GM21737 (cell line): ENCODE data around the gene UPK1A.
A peak's percentile ranks its signal among the peaks of the same experiment; 100 is the strongest.

Experiments used
- ATAC-seq: cut with Tn5 transposase; IDR thresholded peaks from one replicate; pipeline ENCODE4 v1.9.1; 2021; ENCODE audit warnings: mild to moderate bottlenecking, moderate library complexity; ENCODE audit not compliant: unreplicated experiment

Gene UPK1A

GRCh38 chr19:35666251-35666913 is at the start of gene UPK1A:
Gene UPK1A, plus strand, starts transcription at chr19:35666517. Its CDS starts 296 bp downstream, at chr19:35666813.
- no peak for ATAC-seq

- no peak for ATAC-seq
These were observed 47.5 kb upstream of the UPK1A start for GRCh38 chr19:35618857-35619256.

- ATAC-seq, result no peak
These were observed 46.9 kb upstream of the UPK1A start for GRCh38 chr19:35619290-35619923.

GRCh38 chr19:35620001-35620400 is 46.3 kb upstream of the UPK1A start:
- no peak for ATAC-seq

- no peak for ATAC-seq
These were observed 44.6 kb upstream of the UPK1A start for GRCh38 chr19:35621708-35622107.

GRCh38 chr19:35622750-35623149 is 43.6 kb upstream of the UPK1A start:
- no peak for ATAC-seq

GRCh38 chr19:35623327-35624010 is 42.8 kb upstream of the UPK1A start:
- no peak for ATAC-seq

- ATAC-seq, result no peak
These were observed 38.1 kb upstream of the UPK1A start for GRCh38 chr19:35628264-35628564.

- ATAC-seq, result peak; percentile 95
These were observed 37.6 kb upstream of the UPK1A start, which contains the start of gene RBM42 for GRCh38 chr19:35628565-35629331. Gene RBM42, plus strand, starts transcription at chr19:35629036. Its CDS starts 118 bp downstream, at chr19:35629154.

GRCh38 chr19:35629332-35629633 is 37.0 kb upstream of the UPK1A start:
- ATAC-seq, result no peak

- ATAC-seq, result no peak
These were observed 32.4 kb upstream of the UPK1A start for GRCh38 chr19:35633727-35634440.

GRCh38 chr19:35636651-35637050 is 29.7 kb upstream of the UPK1A start:
- ATAC-seq, result no peak

- ATAC-seq, result no peak
These were observed 29.2 kb upstream of the UPK1A start for GRCh38 chr19:35637165-35637564.

- ATAC-seq, result no peak
These were observed 27.0 kb upstream of the UPK1A start for GRCh38 chr19:35639321-35639639.

- ATAC-seq, result no peak
These were observed 26.5 kb upstream of the UPK1A start for GRCh38 chr19:35639863-35640262.

GRCh38 chr19:35641515-35642151 is 24.7 kb upstream of the UPK1A start, which contains the start of gene ETV2:
Gene ETV2, plus strand, starts transcription at chr19:35641745. Its CDS starts 716 bp downstream, at chr19:35642461.
- ATAC-seq, result no peak

GRCh38 chr19:35642312-35642711 is 24.0 kb upstream of the UPK1A start:
- ATAC-seq, result no peak

GRCh38 chr19:35642798-35643254 is 23.5 kb upstream of the UPK1A start:
- ATAC-seq, result no peak

- peak; percentile 38 for ATAC-seq
These were observed 22.8 kb upstream of the UPK1A start for GRCh38 chr19:35643255-35644205.
